PC-9 (cell line): Measurements from ENCODE around the gene FARS2.

Experiments used
- EZH2 ChIP-seq: fragments of 200-600 bp; sonication (generic); IDR thresholded peaks from 2 replicates; pipeline ENCODE4 v1.8.0; 2017; ENCODE audit warnings: antibody characterized with exemption, low read depth
- TF ChIP-seq, protein P1 (sequence below): fragments of 200-600 bp; sonication (generic); conservative IDR thresholded peaks from 2 replicates; pipeline ENCODE4 v1.6.1; 2017; ENCODE audit warnings: mixed run types, antibody characterized with exemption, mild to moderate bottlenecking, moderate library complexity

DNA sequence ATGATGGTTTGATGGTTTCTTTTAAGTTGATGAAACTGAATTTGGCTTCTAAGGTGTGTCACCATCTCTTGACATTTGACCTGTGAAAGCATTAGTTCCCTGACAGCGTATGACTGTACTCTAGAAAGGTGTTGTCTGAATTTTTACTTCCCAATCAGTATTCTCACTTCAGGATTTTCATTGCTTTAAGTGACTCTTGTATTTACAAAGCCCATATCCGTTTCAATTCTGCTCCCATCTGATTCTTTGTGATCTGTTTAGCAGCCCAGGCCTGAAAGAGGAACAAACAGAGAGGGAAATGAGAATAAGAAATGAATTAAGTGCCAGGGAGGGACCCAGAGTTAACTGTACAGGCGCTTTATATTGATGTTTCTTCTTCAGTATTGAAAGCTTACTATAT is 73.7 kb downstream of the FARS2 start:
- TF ChIP-seq, protein P1, sequence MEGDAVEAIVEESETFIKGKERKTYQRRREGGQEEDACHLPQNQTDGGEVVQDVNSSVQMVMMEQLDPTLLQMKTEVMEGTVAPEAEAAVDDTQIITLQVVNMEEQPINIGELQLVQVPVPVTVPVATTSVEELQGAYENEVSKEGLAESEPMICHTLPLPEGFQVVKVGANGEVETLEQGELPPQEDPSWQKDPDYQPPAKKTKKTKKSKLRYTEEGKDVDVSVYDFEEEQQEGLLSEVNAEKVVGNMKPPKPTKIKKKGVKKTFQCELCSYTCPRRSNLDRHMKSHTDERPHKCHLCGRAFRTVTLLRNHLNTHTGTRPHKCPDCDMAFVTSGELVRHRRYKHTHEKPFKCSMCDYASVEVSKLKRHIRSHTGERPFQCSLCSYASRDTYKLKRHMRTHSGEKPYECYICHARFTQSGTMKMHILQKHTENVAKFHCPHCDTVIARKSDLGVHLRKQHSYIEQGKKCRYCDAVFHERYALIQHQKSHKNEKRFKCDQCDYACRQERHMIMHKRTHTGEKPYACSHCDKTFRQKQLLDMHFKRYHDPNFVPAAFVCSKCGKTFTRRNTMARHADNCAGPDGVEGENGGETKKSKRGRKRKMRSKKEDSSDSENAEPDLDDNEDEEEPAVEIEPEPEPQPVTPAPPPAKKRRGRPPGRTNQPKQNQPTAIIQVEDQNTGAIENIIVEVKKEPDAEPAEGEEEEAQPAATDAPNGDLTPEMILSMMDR, result no peak
- TF ChIP-seq EZH2, result no peak
